ENCODE measurements around the gene DUSP5. TPM values are rescaled to one million over a fixed set of nuclear protein-coding genes. Genes with fewer than 3 reads are reported as not detected.

The DUSP5 gene
- total and polyA plus RNA-seq, 2 of the 8 experiments (the other 6 are each of a cell fraction or from before 2014, with no cell fraction given), result 13.6 to 30.3 TPM

DNA sequence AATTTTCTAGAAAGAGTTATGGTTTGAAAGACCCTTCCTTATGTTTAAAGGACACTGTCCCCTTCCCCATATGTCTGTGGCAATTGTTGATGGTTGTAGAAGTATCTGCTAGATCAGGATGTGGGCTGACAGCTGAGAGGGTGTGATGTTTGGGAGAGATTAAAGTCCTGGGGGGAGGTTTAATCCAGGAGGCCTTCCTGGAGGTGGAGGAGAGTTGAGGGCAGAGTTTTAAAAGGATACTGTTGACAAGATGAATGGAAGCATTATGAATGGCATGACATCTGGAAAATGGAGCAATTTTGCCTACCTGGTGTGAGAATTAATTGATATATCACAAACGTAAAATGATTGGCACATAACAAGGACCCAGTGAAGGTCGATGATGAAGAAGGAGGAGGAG is 36.9 kb downstream of the DUSP5 start (continued):
- TF ChIP-seq SAP30 (IDR thresholded peaks at IDR 0.05; ENCODE audit: insufficient read depth, insufficient replicate concordance, low read length) (no peak), CREB1 (IDR thresholded peaks at IDR 0.05) (no peak), PHF8 (conservative IDR thresholded peaks at IDR 0.05; ENCODE audit: low read depth, low read length) (no peak)
